ENCODE results near the gene CTSF. TPM values are rescaled to one million over a fixed set of nuclear protein-coding genes. Genes with fewer than 3 reads are reported as not detected.

Gene CTSF
- total and polyA plus RNA-seq, 4 experiments from 2014 or later: 13.3 to 31.7 (median 23.3) TPM

DNA sequence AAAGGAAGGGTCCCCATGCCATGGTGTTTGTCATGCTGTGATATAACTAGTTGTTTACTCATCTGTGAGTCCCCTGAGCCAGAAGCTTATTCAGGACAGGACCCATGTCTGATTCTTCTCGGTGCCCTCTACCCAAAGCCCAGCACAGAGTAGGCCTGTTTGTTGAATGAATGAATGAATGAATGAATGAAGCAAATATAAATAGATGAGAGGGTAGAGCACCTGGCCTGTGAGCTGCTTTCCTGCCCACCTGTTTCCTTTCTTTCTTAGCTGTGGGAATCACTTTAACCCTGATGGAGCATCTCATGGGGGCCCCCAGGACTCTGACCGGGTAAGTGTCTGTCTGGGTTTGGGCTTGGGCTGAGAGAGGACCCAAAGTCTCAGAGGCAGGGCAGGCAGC lies 31.8 kb upstream of the CTSF start:
- Mint-ChIP-seq H3K27me3 (no peaks in the 10 kb centered on the region), H3K36me3 (peaks cover 0 to 25% of the 10 kb centered on the region in 2 donors), H3K4me1 (peaks cover 2 to 10% (median 6%) of the 10 kb centered on the region in 4 donors), H3K27ac (peak overlapping the region in 1 of 7 donors; percentile 64), H3K9me3 (no peaks in the 10 kb centered on the region), H3K4me3 (no peak overlapping the region)
- peaks cover 9% of the 10 kb centered on the region for H3K4me1 ChIP-seq (ENCODE audit: insufficient read depth, low read length)
- H3K4me3 ChIP-seq (ENCODE audit: low read length in 2 of 2): no peak overlapping the region
- H3K36me3 ChIP-seq (ENCODE audit: insufficient read depth, low read length): peaks cover 12% of the 10 kb centered on the region
- intact Hi-C loops (cut with micrococcal nuclease): no loop called here
- no peaks in the 10 kb centered on the region for H3K27me3 ChIP-seq (ENCODE audit: insufficient read depth, low read length)
- CTCF ChIA-PET (ENCODE audit: partially characterized antibody): no interaction called here
- H3K27ac ChIP-seq (ENCODE audit: low read depth, low read length): no peak overlapping the region
- POLR2A ChIA-PET (ENCODE audit: partially characterized antibody): interaction anchor here (0.8 to 1.2 kb wide), 2 partner anchors 10 to 17 kb away, joined by 4 to 5 read pairs; partner anchors contain the start of gene RBM14
- H3K9me3 ChIP-seq (ENCODE audit: control insufficient read depth in 1 of 2, low read length in 2 of 2): no peaks in the 10 kb centered on the region
- no peak for DNase-seq

DNA sequence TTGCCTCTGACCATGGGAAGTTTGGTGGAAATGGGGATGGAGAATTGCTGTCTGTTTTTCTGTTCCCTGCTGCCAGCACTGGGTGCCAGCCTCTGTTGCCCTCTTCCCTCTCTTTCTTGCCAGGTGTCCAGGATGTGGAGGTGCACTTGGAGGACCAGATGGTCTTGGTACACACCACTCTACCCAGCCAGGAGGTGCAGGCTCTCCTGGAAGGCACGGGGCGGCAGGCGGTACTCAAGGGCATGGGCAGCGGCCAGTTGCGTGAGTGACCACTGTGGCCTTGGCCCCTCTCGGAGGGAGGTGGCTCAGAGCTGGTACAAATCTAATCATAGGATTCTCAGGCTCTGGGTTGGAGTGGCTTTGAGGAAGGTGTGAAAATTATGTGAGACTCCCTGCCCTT lies 30.6 kb upstream of the CTSF start:
- Histone ChIP-seq H3K27ac (ENCODE audit: low read depth, low read length) (no peak overlapping the region), H3K4me3 (ENCODE audit: low read length in 2 of 2) (no peak overlapping the region), H3K27me3 (ENCODE audit: insufficient read depth, low read length) (no peaks in the 10 kb centered on the region), H3K9me3 (ENCODE audit: control insufficient read depth in 1 of 2, low read length in 2 of 2) (no peaks in the 10 kb centered on the region), H3K36me3 (ENCODE audit: insufficient read depth, low read length) (peaks cover 5% of the 10 kb centered on the region), H3K4me1 (ENCODE audit: insufficient read depth, low read length) (peaks cover 18% of the 10 kb centered on the region)
- H3K27ac Mint-ChIP-seq: no peak overlapping the region
- H3K4me3 Mint-ChIP-seq: no peak overlapping the region
- ChIA-PET POLR2A (ENCODE audit: partially characterized antibody) (interaction anchor here (0.8 kb wide), 1 partner anchor 18 kb away, joined by 3 read pairs; no protein-coding TSS in a partner anchor), CTCF (ENCODE audit: partially characterized antibody) (interaction anchor here (1.6 kb wide), 2 partner anchors 31 to 38 kb away, joined by 3 to 4 read pairs; partner anchors contain the start of gene CTSF)
- DNase-seq: no peak
- H3K9me3 Mint-ChIP-seq: no peaks in the 10 kb centered on the region
- intact Hi-C loops (cut with micrococcal nuclease): no loop called here
- peaks cover 7 to 20% (median 13%) of the 10 kb centered on the region in 4 donors for H3K4me1 Mint-ChIP-seq
- H3K36me3 Mint-ChIP-seq: peaks cover 0 to 14% of the 10 kb centered on the region in 2 donors
- no peaks in the 10 kb centered on the region for H3K27me3 Mint-ChIP-seq

DNA sequence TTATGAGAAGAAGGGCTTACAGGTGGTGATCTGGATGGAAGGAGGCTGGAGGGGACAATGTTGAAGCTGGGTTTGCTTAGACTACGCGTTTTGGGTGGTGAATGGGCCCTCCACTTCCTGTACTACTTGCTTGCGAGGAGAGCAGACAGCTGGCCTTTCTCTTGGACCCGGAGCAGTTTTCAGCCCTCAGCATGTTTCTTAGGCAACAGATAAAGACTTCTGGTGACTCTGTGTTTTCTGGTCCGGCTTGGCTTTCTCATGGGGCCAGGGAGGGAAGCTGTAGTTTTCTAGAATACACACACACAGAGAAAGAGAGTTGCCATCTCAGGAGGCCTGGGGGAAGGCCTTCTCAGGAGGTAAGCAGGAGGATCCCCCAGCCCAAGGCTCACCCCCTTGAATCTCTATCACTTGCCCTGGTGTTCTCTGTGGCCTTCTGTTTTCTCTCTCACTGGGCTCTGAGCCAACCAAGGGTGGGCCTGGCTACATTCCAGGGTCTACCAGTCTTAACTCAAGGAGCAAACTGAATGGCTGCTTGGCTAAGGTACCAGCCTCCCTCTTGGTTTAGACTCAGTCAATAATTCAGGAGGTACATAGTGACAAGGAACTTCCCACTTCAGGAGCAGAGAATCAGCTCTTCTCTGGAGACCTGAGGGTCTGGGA lies 27.0 kb upstream of the CTSF start:
- Mint-ChIP-seq H3K27me3 (no peaks in the 10 kb centered on the region), H3K4me3 (peak overlapping the region; percentile 7 to 82 (median 44)), H3K9me3 (no peaks in the 10 kb centered on the region), H3K36me3 (peaks cover 0 to 9% of the 10 kb centered on the region in 2 donors), H3K4me1 (peaks cover 16 to 42% (median 27%) of the 10 kb centered on the region in 4 donors), H3K27ac (peak overlapping the region in 6 of 7 donors; percentile 44 to 90 (median 76))
- Histone ChIP-seq H3K27ac (ENCODE audit: low read depth, low read length) (no peak overlapping the region), H3K4me3 (ENCODE audit: low read length in 2 of 2) (no peak overlapping the region), H3K36me3 (ENCODE audit: insufficient read depth, low read length) (no peaks in the 10 kb centered on the region), H3K27me3 (ENCODE audit: insufficient read depth, low read length) (no peaks in the 10 kb centered on the region), H3K4me1 (ENCODE audit: insufficient read depth, low read length) (peaks cover 35% of the 10 kb centered on the region), H3K9me3 (ENCODE audit: control insufficient read depth in 1 of 2, low read length in 2 of 2) (no peaks in the 10 kb centered on the region)
- intact Hi-C loops (cut with micrococcal nuclease): no loop called here
- DNase-seq: no peak
- POLR2A ChIA-PET (ENCODE audit: partially characterized antibody): interaction anchor here (1.2 to 6.1 kb wide), 5 partner anchors 16 to 82 kb away, joined by 3 to 69 read pairs (median 9); partner anchors contain the start of genes RBM14, RBM4 and RBM4B
- CTCF ChIA-PET (ENCODE audit: partially characterized antibody): interaction anchor here (1.0 to 6.9 kb wide), 4 partner anchors 14 to 166 kb away, joined by 3 to 45 read pairs (median 4); partner anchors contain the start of gene RBM4B

DNA sequence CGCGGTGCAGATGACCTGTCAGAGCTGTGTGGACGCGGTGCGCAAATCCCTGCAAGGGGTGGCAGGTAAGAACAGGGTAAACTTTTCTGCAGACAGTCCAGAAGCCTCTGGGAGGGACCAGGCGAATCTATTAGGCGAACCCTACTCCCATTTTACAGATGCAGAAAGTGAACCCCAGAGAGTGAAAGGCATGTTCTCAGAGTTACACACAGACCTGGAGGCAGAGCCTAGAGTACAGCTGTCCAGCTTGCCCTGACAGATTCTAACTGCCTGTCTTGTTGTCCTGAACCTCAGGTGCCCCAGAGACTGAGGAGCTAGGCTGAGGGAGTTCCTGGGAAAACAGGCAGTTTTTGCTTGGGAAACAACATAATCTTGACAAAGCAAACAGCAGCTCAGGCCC lies 25.2 kb upstream of the CTSF start:
- H3K36me3 Mint-ChIP-seq: peaks cover 0 to 7% of the 10 kb centered on the region in 2 donors

DNA sequence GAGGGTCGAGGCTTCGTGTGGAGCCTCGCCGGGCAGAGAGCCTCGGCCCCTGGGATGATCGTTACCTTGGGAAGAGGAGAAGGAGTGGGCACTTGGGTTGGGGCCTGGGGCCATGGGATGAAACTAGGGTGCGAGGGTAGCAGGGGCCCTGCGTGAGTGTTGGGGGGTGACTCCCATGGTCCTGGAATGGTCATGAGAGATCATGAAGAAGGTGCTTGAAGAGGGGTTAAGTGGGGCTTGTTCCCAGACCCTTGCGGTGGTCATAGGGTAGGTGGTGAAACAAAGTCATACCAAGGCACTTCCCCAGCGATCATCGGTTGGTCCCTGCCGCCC lies 24.9 kb upstream of the CTSF start:
- peak in 1 of 5 donors; percentile 43 for DNase-seq
- peaks cover 16 to 42% (median 27%) of the 10 kb centered on the region in 4 donors for H3K4me1 Mint-ChIP-seq
- Histone ChIP-seq H3K36me3 (ENCODE audit: insufficient read depth, low read length) (no peaks in the 10 kb centered on the region), H3K4me1 (ENCODE audit: insufficient read depth, low read length) (peaks cover 35% of the 10 kb centered on the region), H3K9me3 (ENCODE audit: control insufficient read depth in 1 of 2, low read length in 2 of 2) (no peaks in the 10 kb centered on the region), H3K27ac (ENCODE audit: low read depth, low read length) (peak overlapping the region; percentile 88), H3K4me3 (ENCODE audit: low read length in 2 of 2) (peak overlapping the region; percentile 71 to 98), H3K27me3 (ENCODE audit: insufficient read depth, low read length) (no peaks in the 10 kb centered on the region)
- peak overlapping the region; percentile 96 to 100 (median 100) for H3K27ac Mint-ChIP-seq
- no peaks in the 10 kb centered on the region for H3K27me3 Mint-ChIP-seq
- peak overlapping the region; percentile 98 to 100 (median 99) for H3K4me3 Mint-ChIP-seq
- intact Hi-C loops (cut with micrococcal nuclease): loop anchor here (1.0 to 2.0 kb wide), 5 partner anchors 23 to 250 kb away; partner anchors contain the start of genes ACTN3, RBM14, RBM4 and RBM4B
- no peaks in the 10 kb centered on the region for H3K9me3 Mint-ChIP-seq
- POLR2A ChIA-PET (ENCODE audit: partially characterized antibody): interaction anchor here (1.1 to 6.1 kb wide), 9 partner anchors 12 to 113 kb away, joined by 3 to 69 read pairs (median 5); partner anchors contain the start of genes ACTN3, DPP3, RBM14 and RBM4
- CTCF ChIA-PET (ENCODE audit: partially characterized antibody): interaction anchor here (0.7 to 6.9 kb wide), 6 partner anchors 13 to 241 kb away, joined by 3 to 54 read pairs (median 13); partner anchors contain the start of genes RBM14, RBM4 and RBM4B
- H3K36me3 Mint-ChIP-seq: peaks cover 0 to 5% of the 10 kb centered on the region in 2 donors

More for the DNA sequence above, 25.2 kb upstream of the CTSF start:
- Histone ChIP-seq H3K27ac (ENCODE audit: low read depth, low read length) (peak overlapping the region; percentile 88), H3K36me3 (ENCODE audit: insufficient read depth, low read length) (no peaks in the 10 kb centered on the region), H3K27me3 (ENCODE audit: insufficient read depth, low read length) (no peaks in the 10 kb centered on the region), H3K9me3 (ENCODE audit: control insufficient read depth in 1 of 2, low read length in 2 of 2) (no peaks in the 10 kb centered on the region), H3K4me3 (ENCODE audit: low read length in 2 of 2) (peak overlapping the region; percentile 71 to 98), H3K4me1 (ENCODE audit: insufficient read depth, low read length) (peaks cover 35% of the 10 kb centered on the region)
- Mint-ChIP-seq H3K4me1 (peaks cover 16 to 42% (median 27%) of the 10 kb centered on the region in 4 donors), H3K27me3 (no peaks in the 10 kb centered on the region), H3K4me3 (peak overlapping the region; percentile 98 to 100 (median 99)), H3K27ac (peak overlapping the region; percentile 96 to 100 (median 100)), H3K9me3 (no peaks in the 10 kb centered on the region)
- DNase-seq: peak in 1 of 5 donors; percentile 8
- intact Hi-C loops (cut with micrococcal nuclease): loop anchor here (1.0 to 2.0 kb wide), 5 partner anchors 23 to 249 kb away; partner anchors contain the start of genes ACTN3, RBM14, RBM4 and RBM4B
- ChIA-PET POLR2A (ENCODE audit: partially characterized antibody) (interaction anchor here (0.7 to 6.1 kb wide), 7 partner anchors 13 to 84 kb away, joined by 3 to 69 read pairs (median 5); partner anchors contain the start of genes ACTN3, CTSF, RBM14 and RBM4), CTCF (ENCODE audit: partially characterized antibody) (interaction anchor here (0.5 to 6.9 kb wide), 5 partner anchors 14 to 241 kb away, joined by 3 to 54 read pairs (median 19); partner anchors contain the start of genes RBM4 and RBM4B)

DNA sequence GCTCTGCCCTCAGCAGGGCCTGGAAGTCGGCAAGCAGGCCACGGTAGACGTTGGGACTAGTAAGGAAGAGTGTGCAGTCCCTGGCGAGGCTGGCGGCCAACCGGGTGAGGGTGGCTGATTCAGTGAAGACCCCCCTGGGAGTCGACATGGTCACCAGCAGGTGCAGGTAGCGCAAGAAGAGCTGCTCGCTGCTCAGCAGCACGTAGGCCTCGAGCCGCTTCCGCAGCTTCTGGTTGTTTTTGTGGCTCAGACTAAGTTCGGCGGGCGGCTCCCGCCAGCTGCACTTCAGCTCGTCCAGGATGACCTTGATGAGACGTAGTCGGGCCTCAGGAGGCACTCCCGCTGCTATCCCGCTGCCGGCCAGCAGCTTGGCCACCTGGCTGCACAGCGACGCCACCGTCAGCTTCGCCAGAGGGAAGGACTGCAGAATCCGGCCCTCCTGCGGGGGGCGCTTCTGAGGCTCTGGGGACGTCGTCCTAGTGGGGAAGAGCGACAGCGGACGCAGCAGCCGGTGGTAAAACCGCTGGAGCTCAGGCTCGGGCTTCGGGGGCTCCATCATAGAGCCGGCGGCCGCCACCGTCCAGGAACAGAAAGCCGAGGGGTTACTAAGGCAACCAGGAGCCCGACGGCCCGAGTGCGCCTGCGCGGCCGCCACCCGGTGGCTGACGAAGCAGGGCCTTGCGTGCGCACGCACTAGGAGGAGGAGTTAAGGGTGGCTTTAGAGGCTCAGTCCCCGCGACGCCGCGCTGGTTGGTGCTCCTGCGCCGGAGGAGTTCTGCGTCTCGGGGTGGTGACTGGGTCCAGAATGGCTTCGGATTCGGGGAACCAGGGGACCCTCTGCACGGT lies 24.3 kb upstream of the CTSF start, which contains the start of the genes CCDC87 and CCS:
CCDC87 (minus strand) TSS at position 607 of the 846 bp plus-strand sequence; CDS start at position 559, 48 bp downstream.
CCS (plus strand) TSS at position 729 of the 846 bp plus-strand sequence; CDS start at position 806, 77 bp downstream.
- peak; percentile 95 to 98 (median 97) for DNase-seq
- peaks cover 16 to 42% (median 27%) of the 10 kb centered on the region in 4 donors for H3K4me1 Mint-ChIP-seq
- Histone ChIP-seq H3K4me3 (ENCODE audit: low read length in 2 of 2) (peak within 1 kb of the TSS; percentile 71 to 98), H3K36me3 (ENCODE audit: insufficient read depth, low read length) (no peaks in the 10 kb centered on the region), H3K27me3 (ENCODE audit: insufficient read depth, low read length) (no peaks in the 10 kb centered on the region), H3K9me3 (ENCODE audit: control insufficient read depth in 1 of 2, low read length in 2 of 2) (no peaks in the 10 kb centered on the region), H3K4me1 (ENCODE audit: insufficient read depth, low read length) (peaks cover 35% of the 10 kb centered on the region), H3K27ac (ENCODE audit: low read depth, low read length) (peak within 1 kb of the TSS; percentile 88)
- intact Hi-C loops (cut with micrococcal nuclease): loop anchor here (1.0 to 2.0 kb wide), 5 partner anchors 24 to 250 kb away; partner anchors contain the start of genes ACTN3, RBM14, RBM4 and RBM4B
- peak within 1 kb of the TSS; percentile 98 to 100 (median 99) for H3K4me3 Mint-ChIP-seq
- peaks cover 0 to 5% of the 10 kb centered on the region in 2 donors for H3K36me3 Mint-ChIP-seq
- CTCF ChIA-PET (ENCODE audit: partially characterized antibody): interaction anchor here (0.8 to 6.9 kb wide), 11 partner anchors 9 to 85 kb away, joined by 3 to 54 read pairs (median 5); partner anchors contain the start of genes RBM14, RBM4 and RBM4B
- H3K9me3 Mint-ChIP-seq: no peaks in the 10 kb centered on the region
- POLR2A ChIA-PET (ENCODE audit: partially characterized antibody): interaction anchor here (1.0 to 6.1 kb wide), 10 partner anchors 12 to 154 kb away, joined by 3 to 69 read pairs (median 4); partner anchors contain the start of genes DPP3, MRPL11, RBM14 and RBM4
- H3K27me3 Mint-ChIP-seq: no peaks in the 10 kb centered on the region
- peak within 1 kb of the TSS; percentile 96 to 100 (median 100) for H3K27ac Mint-ChIP-seq

All from CD4-positive, alpha-beta memory T cell (primary cell).